ENCODE data around the gene MPL. TPM values are rescaled to one million over a fixed set of nuclear protein-coding genes. Genes with fewer than 3 reads are reported as not detected.
A peak's percentile ranks its signal among the peaks of the same experiment; 100 is the strongest.

Gene MPL
- polyA plus RNA-seq, 1 donor = 0.41 TPM

DNA sequence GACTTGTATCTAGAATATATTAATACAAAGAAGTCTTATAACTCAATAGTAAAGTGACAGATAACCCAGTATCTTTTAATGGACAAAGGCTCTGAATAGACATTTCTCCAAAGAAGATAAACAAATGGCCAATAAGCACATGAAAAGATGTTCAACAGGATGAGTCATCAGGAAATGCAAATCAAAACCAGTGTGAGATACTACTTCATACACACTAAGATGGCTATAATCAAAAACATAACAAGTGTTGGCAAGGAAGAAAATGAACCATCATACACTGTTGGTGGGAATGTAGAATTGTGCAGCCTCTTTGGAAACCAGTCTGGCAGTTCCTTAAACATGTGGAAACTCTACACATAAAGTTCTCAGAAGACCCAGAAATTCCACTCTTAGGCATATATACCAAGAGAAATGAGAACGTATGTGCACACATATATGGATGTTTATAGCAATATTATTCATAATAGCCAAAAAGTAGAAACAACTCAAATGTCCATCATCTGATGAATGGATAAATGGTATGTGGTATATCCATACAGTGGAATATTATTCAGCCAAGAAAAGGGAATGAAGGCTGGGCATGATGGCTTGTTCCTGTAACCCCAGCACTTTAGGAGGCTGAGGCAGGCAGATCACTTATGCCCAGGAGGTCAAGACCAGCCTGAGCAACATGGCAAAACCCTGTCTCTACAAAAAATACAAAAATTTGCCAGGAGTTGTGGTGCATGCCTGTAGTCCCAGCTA lies 9.9 kb upstream of the MPL start:
- no peak for DNase-seq

DNA sequence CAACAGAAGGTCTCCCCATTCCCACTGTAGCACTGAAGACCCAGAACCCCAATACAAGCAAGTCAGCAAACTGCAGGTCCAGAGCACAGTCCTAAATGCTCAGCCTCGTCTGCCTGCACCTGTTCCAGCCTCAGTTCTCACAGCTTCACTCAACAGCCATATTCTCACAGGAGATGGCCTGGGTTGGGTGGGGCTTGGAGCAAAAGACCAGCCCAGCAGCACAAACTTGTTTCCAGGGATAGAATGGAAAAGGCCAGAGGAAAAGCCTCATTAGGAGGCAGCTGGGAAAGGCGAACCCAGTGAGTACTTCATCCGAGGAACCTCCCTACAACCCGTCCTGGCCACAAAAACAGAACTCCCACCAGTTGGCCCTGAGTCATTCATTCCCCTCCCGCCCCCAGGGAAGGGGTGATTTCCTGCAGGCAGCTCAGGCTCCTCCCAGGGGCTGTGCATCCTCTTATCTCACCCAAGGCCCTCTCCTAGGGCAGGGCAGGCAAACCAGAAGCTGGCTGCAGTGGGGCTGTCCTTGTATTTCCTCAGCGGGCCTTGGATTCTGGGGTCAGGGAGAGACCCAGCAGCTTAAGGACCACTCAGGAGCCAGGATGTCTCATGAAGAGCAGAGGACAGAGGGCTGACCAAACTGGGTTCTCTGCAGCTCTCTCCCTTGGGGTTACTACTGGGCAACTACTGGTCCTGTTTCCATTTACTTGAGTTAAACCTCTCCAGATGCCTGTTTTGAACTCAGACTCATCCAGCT lies 7.4 kb upstream of the MPL start:
- DNase-seq = peak; percentile 34

DNA sequence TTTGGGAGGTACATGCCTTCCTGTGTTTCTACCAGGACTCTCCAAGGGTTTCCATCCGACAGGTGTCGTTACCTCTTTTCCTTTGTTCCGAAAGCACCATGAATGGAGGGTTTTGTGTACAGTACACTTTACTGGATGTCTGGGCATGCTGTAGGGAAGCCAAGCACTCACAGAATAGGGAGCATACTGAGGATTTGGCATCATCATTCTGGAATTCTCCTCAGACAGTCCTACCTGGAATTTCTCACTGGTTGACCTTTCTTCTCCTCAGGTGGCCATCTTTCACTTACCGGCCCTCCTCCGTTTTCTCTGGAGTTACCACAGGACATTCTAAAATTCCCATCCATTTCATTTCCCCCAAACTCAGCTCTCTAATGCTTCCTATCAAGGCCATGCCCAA lies 5.9 kb upstream of the MPL start:
- DNase-seq = no peak

DNA sequence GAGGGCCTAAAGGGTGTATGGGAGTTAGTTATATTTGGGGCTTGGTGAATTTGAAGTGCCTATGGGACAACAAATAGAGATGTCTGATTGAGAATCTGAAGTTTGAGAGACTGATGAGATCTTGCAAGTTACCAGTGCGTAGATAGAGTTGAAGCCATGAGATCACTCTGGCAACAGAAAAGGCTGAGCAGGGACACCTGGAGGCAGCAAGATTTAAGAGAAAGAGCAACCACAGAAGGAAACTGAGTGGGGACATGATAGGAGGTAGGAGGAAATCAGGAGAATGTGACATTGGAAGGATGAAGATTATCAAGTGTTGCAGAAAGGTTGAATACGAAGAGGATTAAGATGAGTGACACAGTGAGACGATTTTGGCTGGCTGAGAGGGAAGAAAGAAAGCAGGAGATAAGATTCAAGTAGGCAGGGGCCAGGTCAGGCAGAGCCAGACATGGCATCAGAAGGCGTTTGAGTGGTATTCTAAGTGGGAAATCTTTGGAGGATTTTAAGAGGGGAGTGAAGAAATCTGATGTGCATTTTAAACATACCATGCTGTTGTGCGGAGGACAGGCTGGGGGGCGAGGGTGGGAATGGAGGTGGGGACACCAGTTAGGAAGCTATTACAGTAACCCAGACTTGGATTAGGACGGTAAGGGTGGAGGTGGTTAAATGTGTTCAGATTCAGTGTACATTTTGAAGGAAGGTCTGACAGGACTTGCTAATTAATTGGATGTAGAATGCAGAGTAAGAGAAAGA lies 3.0 kb upstream of the MPL start:
- no peak for DNase-seq

DNA sequence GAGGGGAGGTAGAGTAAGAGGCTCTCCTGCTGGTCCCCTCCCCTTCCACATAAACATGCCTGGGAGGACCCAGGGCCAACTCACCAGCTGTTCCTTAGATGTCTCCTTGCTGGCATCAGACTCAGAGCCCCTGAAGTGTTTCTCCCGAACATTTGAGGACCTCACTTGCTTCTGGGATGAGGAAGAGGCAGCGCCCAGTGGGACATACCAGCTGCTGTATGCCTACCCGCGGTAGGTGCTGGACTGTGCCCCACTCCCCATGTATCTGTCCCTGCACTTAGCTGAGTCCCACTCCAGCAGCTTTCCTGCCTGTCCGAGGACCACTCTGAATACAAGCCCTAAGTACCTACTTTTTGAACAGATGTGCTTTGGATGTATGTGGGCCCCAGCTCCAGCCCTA lies 383 bp downstream of the MPL start:
- DNase-seq = no peak

DNA sequence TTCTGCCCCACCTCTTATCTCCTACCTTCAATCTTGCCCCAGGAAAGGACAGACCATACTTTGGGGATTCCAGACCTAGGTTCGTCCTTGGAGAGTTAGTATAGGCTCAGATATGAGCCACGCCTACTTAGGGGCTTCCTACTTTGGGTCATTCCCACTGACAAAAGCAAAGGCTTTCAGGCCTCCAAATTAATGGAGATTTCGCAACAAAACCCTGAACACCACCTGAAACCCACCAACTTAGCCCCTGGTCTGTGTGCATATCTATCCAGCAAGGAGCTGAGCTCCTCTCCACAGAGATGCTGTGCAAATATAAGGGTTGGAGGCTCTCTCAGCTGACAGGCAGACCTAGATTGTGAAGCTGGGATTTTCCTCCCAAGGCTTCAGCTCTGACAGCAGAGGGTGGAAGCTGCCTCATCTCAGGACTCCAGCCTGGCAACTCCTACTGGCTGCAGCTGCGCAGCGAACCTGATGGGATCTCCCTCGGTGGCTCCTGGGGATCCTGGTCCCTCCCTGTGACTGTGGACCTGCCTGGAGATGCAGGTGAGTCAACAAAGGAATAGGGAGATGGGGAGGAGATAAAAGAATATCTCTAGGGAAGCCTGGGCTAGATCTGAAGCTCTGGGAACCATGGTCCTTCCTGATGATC lies 2.1 kb downstream of the MPL start:
- no peak for DNase-seq

DNA sequence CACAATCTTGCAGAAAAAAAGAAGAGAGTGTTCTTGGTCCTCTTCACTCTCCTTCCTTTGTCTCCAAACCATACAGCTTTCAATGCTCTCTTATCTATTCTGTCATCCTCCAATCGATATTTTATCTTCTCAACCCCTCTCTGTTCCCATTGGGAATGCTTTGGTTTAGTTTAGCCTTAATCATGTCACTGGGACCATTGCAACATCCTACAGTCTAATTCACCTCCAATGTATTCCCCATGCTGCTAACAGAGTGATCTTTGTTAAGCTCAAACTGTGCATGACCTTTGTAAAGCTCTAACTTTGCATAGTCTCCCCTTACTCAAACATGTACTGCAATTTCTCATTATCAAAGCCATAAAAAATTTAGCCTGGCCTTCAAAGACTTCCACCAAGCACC lies 2.9 kb downstream of the MPL start:
- DNase-seq = no peak

DNA sequence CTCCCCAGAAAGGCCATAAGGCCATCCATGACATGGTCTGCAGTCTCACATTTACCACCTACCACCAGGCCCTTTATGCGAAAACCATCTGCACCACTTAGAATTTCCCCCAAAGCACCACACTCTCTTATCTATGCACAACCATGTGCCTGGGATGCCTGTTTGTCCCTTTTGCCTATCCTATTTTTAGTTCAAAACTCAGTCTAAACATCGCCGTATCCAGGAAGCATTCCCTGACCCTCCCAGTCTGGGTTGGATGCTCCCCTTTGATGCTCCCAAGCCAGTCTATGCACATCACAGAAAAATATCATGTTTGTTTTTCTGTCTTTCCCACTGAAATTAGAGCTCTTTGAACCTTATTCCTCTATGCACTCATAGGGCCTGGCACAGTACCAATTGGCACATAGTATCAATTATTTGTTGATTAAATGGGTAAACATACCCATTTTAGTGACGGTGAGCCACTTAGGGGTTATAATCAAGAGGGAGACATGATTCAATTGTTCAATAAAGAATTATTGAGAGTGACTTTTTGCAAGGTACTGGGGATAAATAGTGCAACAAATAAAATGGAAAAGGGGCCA lies 6.7 kb downstream of the MPL start:
- DNase-seq = no peak

DNA sequence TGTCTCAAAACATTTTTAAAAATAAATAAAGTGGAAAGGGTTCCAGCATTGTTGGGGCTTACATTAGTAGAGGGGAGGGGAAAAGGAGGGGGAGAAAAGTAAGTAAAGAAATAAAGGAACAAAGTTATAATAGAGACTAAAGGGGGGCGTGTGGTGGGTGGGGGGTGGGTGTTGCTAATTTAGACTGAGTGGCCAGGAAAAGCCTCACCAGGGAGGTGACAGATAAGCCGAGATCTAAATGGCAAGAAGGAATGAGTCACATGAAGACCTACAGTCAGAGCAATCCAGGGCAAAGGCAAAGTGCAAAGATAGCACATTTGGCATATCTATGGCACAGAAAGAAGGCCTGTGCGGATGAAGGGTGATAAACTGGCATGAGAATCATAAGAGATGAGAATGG lies 7.5 kb downstream of the MPL start:
- DNase-seq = no peak

DNA sequence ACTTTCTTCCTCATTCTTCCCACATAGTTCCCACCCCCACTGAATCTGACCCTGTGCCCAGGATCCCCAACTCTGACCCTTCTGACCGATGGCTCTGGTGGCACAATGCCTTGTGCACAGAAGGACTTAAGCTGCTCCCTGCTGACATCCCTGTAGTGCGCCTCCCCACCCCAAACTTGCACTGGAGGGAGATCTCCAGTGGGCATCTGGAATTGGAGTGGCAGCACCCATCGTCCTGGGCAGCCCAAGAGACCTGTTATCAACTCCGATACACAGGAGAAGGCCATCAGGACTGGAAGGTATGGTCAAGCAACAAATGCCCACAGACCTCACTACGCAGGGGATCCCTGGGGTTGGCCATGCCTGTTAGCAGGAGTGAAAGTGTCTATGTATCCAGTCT lies 9.0 kb downstream of the MPL start:
- no peak for DNase-seq

DNA sequence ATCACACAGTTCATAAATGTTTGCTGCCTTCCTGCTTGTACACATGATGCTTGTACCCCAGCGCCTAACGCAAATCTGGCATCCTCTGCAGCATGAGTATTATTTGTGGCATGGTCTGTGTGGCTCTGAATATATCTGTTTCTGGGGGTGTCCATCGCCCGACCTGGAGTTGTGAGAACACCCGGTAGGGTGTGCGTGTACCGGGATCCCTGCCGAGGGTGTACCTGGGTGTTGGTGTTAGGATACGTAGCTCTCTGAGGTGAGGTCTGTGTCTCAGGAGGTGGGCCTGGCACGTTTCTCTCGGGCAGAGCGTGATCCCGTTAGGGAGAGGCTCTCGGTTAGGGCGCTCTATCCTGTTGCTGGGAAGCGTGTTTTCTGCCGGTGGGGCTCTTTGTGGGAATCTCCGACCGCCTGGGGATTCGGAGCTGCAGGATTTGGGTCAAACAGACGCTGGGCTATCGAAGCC lies 10.8 kb downstream of the MPL start:
- no peak for DNase-seq

DNA sequence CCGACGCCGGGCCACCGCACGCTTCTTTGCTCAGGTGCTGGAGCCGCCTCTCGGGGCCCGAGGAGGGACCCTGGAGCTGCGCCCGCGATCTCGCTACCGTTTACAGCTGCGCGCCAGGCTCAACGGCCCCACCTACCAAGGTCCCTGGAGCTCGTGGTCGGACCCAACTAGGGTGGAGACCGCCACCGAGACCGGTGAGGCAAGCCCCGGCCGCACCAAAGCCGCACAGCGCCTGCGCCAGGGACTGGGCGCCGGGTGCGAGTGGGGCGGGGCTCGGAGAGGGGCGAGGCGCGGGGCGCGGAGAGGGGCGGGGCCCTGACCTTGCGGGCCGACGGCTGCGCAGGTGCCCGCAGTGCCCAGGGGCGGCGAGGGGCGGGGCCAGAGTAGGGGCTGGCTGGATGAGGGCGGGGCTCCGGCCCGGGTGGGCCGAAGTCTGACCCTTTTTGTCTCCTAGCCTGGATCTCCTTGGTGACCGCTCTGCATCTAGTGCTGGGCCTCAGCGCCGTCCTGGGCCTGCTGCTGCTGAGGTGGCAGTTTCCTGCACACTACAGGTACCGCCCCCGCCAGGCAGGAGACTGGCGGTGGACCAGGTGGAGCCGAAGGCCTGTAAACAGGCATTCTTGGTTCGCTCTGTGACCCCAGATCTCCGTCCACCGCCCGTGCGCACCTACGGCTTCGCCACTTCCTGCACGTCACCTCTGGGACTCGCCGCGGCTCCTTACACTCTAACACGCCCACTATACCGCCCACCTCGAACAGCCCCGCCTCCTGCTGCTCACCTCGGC lies 11.4 kb downstream of the MPL start:
- DNase-seq = peak; percentile 47

DNA sequence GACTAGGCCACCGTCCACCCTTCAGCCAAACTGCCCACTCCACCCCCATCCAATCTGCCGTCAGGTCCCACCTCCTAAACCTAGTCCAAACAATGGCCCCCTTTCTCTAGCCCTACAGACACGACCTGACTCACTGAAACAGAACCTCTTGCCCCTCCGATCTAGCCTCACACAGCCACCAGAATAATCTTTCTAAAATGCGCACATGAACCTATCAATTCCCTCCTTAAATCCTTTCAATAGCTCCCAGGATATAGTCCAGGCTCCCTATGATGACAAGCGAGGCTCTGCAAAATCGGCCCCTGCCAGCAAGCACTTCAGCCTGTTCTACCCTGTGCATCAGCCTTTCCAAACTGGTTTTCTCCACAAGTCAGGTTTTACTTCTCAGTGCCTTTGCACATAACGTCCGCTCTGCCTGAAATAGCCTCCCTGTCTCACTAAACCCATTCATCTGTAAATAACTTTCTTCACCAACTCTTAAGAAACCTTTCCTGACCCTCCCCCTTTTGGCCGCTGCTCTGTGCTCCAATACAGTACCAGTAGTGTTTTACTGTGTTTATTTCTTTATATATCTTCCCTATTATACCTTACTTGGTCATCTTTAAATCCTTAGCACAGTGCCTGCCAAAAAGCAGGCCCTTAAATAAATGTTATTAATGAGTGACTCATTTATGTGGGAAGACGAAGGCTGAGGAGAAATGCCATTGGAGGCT lies 12.1 kb downstream of the MPL start:
- DNase-seq = no peak

DNA sequence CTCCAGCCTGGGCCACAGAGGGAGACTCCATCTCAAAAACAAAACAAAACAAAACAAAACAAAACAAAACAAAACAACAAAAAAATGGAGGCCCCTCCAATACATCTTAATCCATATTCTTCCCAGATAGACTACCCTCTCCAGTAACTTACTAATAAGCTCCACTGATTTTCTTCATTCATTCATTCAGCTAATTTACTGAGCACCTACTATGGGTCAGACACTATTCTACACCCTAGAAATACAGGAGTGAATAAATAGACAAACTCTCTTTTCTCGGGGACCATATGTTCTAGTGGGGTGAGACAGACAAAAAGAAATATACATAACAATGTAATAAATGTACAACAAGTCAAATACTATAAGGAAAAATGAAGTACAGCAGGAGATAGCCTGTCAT lies 13.4 kb downstream of the MPL start:
- DNase-seq = no peak

DNA sequence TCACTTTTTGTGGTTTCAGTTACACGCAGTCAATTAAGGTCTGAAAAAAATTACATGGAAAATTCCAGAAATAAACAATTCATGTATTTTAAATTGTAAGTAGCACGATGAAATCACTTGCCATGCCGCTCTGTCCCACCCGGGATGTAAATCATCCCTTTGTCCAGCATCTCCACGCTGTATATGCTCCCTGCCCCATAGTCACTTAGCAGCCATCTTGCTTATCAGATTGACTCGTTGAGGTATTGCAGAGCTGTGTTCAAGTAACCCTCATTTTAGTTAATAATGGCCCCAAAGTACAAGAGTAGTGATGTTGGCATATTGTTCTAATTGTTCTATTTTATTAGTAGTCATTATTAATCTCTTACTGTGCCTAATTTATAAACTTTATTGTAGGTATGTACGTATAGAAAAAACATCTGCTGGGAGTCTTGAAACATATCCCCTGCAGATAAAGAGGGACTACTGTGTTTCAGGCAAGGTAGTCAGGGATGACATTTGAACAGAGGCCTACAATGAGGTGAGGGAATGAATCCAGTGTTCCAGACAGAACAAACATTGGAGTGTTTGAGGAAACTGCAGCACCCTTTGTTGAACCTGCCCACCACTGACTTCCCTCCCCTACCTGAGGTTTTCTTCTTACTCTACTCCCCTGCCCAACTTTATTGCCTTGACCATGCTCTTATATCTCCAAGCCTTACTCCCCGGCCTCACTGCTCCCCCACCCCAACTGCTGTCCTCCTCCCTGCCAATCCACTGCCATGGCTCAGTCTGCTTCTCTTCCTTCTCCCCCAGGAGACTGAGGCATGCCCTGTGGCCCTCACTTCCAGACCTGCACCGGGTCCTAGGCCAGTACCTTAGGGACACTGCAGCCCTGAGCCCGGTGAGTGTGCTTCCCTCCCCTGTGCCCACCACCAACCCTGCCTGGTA lies 14.1 kb downstream of the MPL start:
- no peak for DNase-seq

DNA sequence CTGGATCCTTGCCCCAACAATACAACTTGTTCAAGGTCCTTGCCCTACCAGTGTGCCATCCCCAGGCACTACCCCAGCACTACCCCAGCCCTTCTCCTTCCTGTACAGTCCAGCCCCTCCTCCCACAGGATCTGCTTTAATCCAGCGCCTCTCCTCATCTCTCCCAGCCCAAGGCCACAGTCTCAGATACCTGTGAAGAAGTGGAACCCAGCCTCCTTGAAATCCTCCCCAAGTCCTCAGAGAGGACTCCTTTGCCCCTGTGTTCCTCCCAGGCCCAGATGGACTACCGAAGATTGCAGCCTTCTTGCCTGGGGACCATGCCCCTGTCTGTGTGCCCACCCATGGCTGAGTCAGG lies 14.7 kb downstream of the MPL start:
- DNase-seq = no peak

DNA sequence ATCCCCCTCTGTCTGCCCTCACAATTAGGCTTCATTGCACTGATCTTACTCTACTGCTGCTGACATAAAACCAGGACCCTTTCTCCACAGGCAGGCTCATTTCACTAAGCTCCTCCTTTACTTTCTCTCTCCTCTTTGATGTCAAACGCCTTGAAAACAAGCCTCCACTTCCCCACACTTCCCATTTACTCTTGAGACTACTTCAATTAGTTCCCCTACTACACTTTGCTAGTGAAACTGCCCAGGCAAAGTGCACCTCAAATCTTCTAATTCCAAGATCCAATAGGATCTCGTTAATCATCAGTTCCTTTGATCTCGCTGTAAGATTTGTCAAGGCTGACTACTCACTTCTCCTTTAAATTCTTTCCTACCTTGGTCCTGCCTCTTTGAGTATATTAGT lies 15.3 kb downstream of the MPL start:
- no peak for DNase-seq

DNA sequence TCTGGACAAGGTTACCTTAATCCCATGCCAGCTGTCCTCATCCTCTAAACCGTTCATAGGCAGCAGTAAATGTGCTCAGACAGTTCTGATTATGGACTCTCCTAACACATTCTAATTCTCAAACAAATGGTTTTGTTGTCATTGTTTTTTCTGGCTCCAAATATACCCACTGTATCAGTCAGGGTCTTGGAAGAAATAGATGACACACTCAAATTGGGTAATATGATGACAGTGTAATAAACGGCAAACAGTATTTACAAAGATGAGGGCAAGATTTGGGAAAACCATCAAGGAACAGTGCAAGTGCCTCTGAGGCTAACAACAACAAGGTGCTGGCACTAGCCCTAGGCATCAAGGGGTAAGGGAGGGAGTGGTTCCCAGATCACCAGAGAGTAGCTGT lies 16.9 kb downstream of the MPL start:
- no peak for DNase-seq

DNA sequence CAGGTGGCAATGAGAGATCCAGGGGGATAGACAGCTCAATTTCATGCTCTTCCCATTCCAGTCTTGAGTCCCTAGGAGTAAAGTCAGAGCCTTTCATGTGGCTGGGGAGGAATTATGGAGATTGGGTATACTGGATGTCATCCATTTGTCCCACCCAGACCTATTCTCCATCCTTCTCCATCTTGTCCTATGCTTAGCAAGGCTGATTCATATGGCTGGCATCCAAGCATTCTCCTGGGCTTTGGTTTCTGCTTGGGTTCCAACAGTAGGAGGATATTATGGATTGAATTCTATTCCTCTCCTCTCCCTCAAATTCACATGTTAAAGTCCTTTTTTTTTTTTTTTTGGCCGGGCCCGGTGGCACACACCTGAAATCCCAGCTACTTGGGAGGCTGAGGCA lies 17.3 kb downstream of the MPL start:
- no peak for DNase-seq

DNA sequence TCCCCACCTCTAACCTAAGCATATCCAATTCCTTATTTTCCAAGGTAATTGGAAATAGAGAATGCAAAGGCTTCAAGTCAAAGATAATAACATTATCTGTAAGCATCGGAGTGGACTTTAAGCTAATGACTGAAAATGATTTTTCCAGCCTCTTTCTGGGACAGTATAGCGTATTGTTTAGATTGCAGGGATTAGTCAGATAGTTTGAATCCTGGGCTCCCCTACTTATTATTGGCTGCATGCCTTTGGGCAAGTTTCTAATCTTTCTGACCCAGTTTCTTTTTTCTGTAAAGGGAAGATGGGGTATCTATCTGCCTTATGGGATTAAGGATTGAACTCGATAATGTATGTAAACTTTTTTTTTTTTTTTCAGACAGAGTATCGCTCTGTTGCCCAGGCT lies 19.6 kb downstream of the MPL start:
- DNase-seq = no peak

Measured in hindlimb muscle (tissue), 1 donor.